Heart left ventricle (tissue), 16 donors: ENCODE data around the gene MSH3. TPM values are rescaled to one million over a fixed set of nuclear protein-coding genes. Genes with fewer than 3 reads are reported as not detected.

ENCODE experiments used
- ATAC-seq, 4 donors: fragments of 200-7000 bp; cut with Tn5 transposase; one replicate each; pipeline ENCODE4 v1.9.1; 2020 to 2022; ENCODE audit warnings: moderate library complexity in 4 of 4, mild to moderate bottlenecking in 3 of 4, moderate number of reproducible peaks in 1 of 4
- DNase-seq, 5 donors: peaks; one replicate each; pipeline ENCODE4 v3.0.0-alpha.2; 2020
- H3K27ac ChIP-seq, 12 donors: fragments of 200-600 bp; sonication (generic) in 4 of 12; one replicate each; pipeline versions ENCODE4 v1.5.0 to v1.8.0; 2016 to 2022; ENCODE audit warnings: mild to moderate bottlenecking in 2 of 12
- H3K27me3 ChIP-seq, 9 donors: fragments of 200-600 bp; sonication (generic) in 2 of 9; one replicate each; pipeline versions ENCODE4 v1.5.1 to v1.8.0; 2016 to 2022; ENCODE audit warnings: mild to moderate bottlenecking in 3 of 9
- H3K36me3 ChIP-seq, 9 donors: fragments of 200-600 bp; sonication (generic) in 2 of 9; one replicate each; pipeline versions ENCODE4 v1.5.0 to v1.8.0; 2018 to 2022; ENCODE audit warnings: mild to moderate bottlenecking in 2 of 9
- H3K4me1 ChIP-seq, 12 donors: fragments of 200-600 bp; sonication (generic) in 4 of 12; one replicate each; pipeline versions ENCODE4 v1.5.0 to v1.8.0; 2016 to 2022; ENCODE audit warnings: mild to moderate bottlenecking in 3 of 12
- H3K4me3 ChIP-seq, 12 donors: fragments of 200-600 bp; sonication (generic) in 4 of 12; one replicate each; pipeline versions ENCODE4 v1.5.0 to v1.8.0; 2017 to 2022; ENCODE audit warnings: mild to moderate bottlenecking in 9 of 12, moderate library complexity in 4 of 12
- H3K9me3 ChIP-seq, 12 donors: fragments of 200-600 bp; sonication (generic) in 4 of 12; one replicate each; pipeline versions ENCODE4 v1.5.0 to v1.8.0; 2016 to 2022; ENCODE audit warnings: mild to moderate bottlenecking in 1 of 12
- POLR2A ChIP-seq, 2 donors: fragments of 450-650 bp; IDR thresholded peaks; one replicate each; pipeline ENCODE4 v1.6.1; 2017; ENCODE audit warnings: antibody characterized with exemption in 2 of 2, mild to moderate bottlenecking in 2 of 2, moderate library complexity in 2 of 2
- WGBS, 4 donors: extraction: QIAGEN DNeasy Blood & Tissue Kit in 2 of 4; methylation state at CpG; one replicate each; pipeline versions ENCODE4 v1.1.5 to v1.1.7; 2013 to 2018; 5-methylcytosine and 5-hydroxymethylcytosine counted together
- intact Hi-C, 10 donors: fragments of 100-400 bp; cut with DNase I; formaldehyde crosslinking; loops; one replicate each; pipeline versions ENCODE4 v1.11.1 to v1.14.2; 2022
- polyA plus RNA-seq, 2 donors: library from polyadenylated mRNA; stranded (reverse); fragments of 200-250 nt; gene quantifications; one replicate each; pipeline ENCODE4 v1.2.3, GENCODE V29; 2013
- total RNA-seq, 9 donors: library from RNA; depleted of rRNA in 2 of 9; stranded (reverse); fragments of >200 nt in 2 of 9; fragmentation: NEBNext Ultra II Directional in 3 of 9; extraction: Animal tissue kit (Norgen Biotek cat#: 25700) in 3 of 9; gene quantifications; one replicate each; pipeline versions ENCODE4 v1.1.0 to v1.2.4, GENCODE V29; 2016 to 2023
- TF ChIP-seq, protein P1 (sequence below), 12 donors: fragments of 200-600 bp; sonication (generic) in 4 of 12; IDR thresholded peaks; one replicate each; pipeline versions ENCODE4 v1.5.0 to v1.8.0; 2018 to 2022; ENCODE audit warnings: antibody characterized with exemption in 12 of 12, mild to moderate bottlenecking in 5 of 12
- donor health status: ischemic (EF 13 %, LVEDD 7.1; RV severe dilation, severe dysfunction).
- donor health status: healthy with polysubstance abuse.
- donor health status: DM: no; HTN: yes; CAD: no.
- donor health status: DM: no; HTN: no; CAD: no.
- donor health status: ischemic (EF 25% LVEDD 6.9; RV normal size, moderate dysfunction).
- donor health status: ischemic (EF 25% LVEDD 5.7; RV mildly dilated, moderate dysfunction).
- donor health status: healthy.
- donor health status: DM: yes; HTN: yes; CAD: no.
- donor health status: ischemic (EF 35%, LVEDD 5.7; RV mildly dilated, moderate dysfunction).
- donor health status: nonischemic (EF 11% LVEDD 7.7; RV severe dilation, severe dysfunction).
- donor health status: DM: yes; HTN: yes; CAD: no.
- donor health status: PGD.
- donor health status: ischemic (EF 29% LVEDD 5.4; RV normal size, mild dysfunction).
- donor health status: nonischemic (EF 23%, LVEDD 6.1; RV moderate dilation, normal function).

The MSH3 gene
- total and polyA plus RNA-seq, 11 donors: 2.9 to 15.8 (median 8.4) TPM

DNA sequence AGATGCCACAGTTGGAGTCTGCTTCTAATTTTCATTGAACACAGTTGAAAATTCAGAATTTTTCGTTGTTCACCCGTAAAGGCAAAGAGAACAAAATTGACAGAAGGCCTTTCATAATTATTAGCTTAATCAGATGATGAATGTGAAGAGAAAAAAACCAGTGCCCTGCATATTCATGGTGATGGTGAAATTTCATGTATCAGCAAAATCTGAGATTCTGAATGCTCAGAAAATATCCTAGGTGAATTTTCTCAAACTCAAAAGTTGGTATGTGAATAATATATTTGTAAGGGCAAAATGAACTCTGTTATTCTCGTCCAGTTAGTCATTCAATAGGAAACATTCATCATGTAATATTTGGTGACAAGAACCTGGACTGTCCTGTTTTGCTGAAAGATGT, 136.2 kb downstream of the MSH3 start:
- Histone ChIP-seq H3K9me3 (no peaks in the 10 kb centered on the region), H3K27me3 (no peaks in the 10 kb centered on the region), H3K27ac (no peak overlapping the region), H3K36me3 (peaks cover 0 to 78% (median 65%) of the 10 kb centered on the region in 9 donors), H3K4me3 (no peak overlapping the region), H3K4me1 (no peaks in the 10 kb centered on the region)
- no peak for DNase-seq
- TF ChIP-seq, protein P1, sequence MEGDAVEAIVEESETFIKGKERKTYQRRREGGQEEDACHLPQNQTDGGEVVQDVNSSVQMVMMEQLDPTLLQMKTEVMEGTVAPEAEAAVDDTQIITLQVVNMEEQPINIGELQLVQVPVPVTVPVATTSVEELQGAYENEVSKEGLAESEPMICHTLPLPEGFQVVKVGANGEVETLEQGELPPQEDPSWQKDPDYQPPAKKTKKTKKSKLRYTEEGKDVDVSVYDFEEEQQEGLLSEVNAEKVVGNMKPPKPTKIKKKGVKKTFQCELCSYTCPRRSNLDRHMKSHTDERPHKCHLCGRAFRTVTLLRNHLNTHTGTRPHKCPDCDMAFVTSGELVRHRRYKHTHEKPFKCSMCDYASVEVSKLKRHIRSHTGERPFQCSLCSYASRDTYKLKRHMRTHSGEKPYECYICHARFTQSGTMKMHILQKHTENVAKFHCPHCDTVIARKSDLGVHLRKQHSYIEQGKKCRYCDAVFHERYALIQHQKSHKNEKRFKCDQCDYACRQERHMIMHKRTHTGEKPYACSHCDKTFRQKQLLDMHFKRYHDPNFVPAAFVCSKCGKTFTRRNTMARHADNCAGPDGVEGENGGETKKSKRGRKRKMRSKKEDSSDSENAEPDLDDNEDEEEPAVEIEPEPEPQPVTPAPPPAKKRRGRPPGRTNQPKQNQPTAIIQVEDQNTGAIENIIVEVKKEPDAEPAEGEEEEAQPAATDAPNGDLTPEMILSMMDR (IDR thresholded peaks at IDR 0.05): no peak
- no peak for TF ChIP-seq POLR2A (IDR thresholded peaks at IDR 0.05)
- 93 to 98% (median 95%) methylated on average over 3 of the region's 3 CpGs for WGBS, 4 donors
- intact Hi-C loops: loop anchor here in 1 of 10 donors (10.0 kb wide), 1 partner anchor 404 kb away; no protein-coding TSS in a partner anchor
- no peak for ATAC-seq

DNA sequence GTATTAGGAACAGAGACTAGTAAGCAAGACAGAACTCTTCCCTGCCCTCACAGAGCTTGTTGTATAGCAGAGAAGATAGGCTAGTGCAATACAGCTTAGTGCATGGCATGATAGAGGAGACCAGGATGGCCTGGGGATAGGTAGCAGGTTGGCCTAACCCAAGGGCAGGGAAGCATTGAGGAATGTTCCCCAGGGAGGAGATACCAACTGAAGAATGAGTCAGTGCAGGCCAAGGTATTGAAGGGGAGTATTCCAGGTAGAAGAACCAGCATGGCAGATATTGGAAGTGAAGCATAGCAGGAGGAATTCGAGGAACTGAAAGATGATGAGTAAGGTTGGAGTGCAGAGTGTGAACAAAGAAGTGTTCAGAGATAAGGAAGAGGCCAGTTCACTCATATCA, 138.9 kb downstream of the MSH3 start:
- H3K36me3 ChIP-seq: peaks cover 0 to 78% (median 55%) of the 10 kb centered on the region in 9 donors
- no peak for DNase-seq
- no peak for ATAC-seq
- no peak for TF ChIP-seq POLR2A (IDR thresholded peaks at IDR 0.05)
- TF ChIP-seq, protein P1 (IDR thresholded peaks at IDR 0.05): no peak
- WGBS, 4 donors: 84 to 92% (median 89%) methylated on average over 1 of the region's 1 CpG
- no peaks in the 10 kb centered on the region for H3K27me3 ChIP-seq
- no peak overlapping the region for H3K4me3 ChIP-seq
- H3K27ac ChIP-seq: no peak overlapping the region
- intact Hi-C loops: loop anchor here in 1 of 10 donors (10.0 kb wide), 1 partner anchor 401 kb away; no protein-coding TSS in a partner anchor
- no peaks in the 10 kb centered on the region for H3K9me3 ChIP-seq
- peaks cover 0 to 3% (median 0%) of the 10 kb centered on the region in 12 donors for H3K4me1 ChIP-seq

DNA sequence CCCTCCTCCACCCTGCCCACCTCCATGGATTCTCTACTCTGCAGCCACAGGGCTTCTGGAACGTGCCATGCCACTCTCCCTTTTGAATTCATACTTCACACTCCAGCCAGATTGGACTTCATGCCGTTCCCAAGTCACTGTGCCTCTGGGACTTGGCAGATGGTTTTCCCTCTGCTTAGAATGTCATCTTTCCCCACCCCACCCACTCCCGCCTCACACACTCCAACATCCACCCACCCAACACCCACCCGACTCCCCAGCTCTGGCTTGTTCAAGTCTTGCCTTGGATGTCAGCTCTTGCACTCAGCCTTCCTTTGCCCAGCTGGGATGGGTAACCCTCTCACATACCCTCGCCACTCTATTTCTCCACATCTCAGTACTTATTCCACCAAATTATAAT, 142.4 kb downstream of the MSH3 start:
- Histone ChIP-seq H3K4me3 (no peak overlapping the region), H3K27me3 (no peaks in the 10 kb centered on the region), H3K36me3 (peaks cover 0 to 51% (median 39%) of the 10 kb centered on the region in 9 donors), H3K27ac (no peak overlapping the region), H3K9me3 (no peaks in the 10 kb centered on the region), H3K4me1 (peaks cover 0 to 5% (median 0%) of the 10 kb centered on the region in 12 donors)
- 87 to 93% (median 90%) methylated on average over 5 of the region's 5 CpGs for WGBS, 4 donors
- TF ChIP-seq POLR2A (IDR thresholded peaks at IDR 0.05): no peak
- TF ChIP-seq, protein P1 (IDR thresholded peaks at IDR 0.05): no peak
- intact Hi-C loops: loop anchor here in 1 of 10 donors (10.0 kb wide), 1 partner anchor 398 kb away; no protein-coding TSS in a partner anchor
- DNase-seq (no peak), ATAC-seq (no peak)

DNA sequence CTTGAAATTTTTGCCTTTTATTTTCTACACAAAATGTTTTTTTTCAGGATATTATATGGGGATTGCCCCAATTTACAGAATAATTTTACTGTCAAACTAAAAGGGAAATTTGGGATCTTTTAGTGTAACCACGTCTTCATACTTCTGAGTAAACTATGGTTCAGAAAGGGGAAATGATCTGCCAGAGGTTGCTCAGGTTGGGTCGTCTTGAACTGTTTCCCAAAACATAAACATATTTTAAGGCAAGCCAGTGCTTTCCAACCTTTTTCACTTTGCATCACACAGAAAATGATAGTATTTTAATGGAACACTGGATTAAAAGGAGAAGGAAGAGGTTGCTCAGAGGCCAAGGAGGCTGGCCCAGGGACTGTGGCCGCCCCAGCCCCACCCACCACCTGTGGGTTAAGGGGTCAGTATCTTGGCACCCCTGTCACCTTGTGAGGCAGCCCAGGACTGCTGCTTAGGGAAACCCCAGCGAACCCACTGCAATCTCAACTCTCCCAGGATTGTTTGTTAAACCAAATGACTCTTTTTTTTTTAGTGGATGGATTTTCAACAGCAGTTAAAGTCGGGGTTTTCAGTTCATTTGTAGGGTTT, 143.1 kb downstream of the MSH3 start:
- DNase-seq (no peak), ATAC-seq (no peak)
- no peak overlapping the region for H3K4me3 ChIP-seq
- H3K4me1 ChIP-seq: peaks cover 0 to 5% (median 0%) of the 10 kb centered on the region in 12 donors
- peaks cover 0 to 49% (median 37%) of the 10 kb centered on the region in 9 donors for H3K36me3 ChIP-seq
- no peaks in the 10 kb centered on the region for H3K9me3 ChIP-seq
- WGBS, 4 donors: 89 to 92% (median 90%) methylated on average over 5 of the region's 5 CpGs
- no peak overlapping the region for H3K27ac ChIP-seq
- TF ChIP-seq POLR2A (IDR thresholded peaks at IDR 0.05): no peak
- TF ChIP-seq, protein P1 (IDR thresholded peaks at IDR 0.05): no peak
- intact Hi-C loops: loop anchor here in 1 of 10 donors (10.0 kb wide), 1 partner anchor 397 kb away; no protein-coding TSS in a partner anchor
- no peaks in the 10 kb centered on the region for H3K27me3 ChIP-seq
